Measurements from ENCODE around the gene TBC1D5.

Gene TBC1D5

GRCh38 chr3:17529677-17530076, 212.8 kb downstream of the TBC1D5 start:
- Histone ChIP-seq H2AFZ (ENCODE audit: low read depth) (no peak overlapping the region), H3K4me3 (IDR thresholded peaks at IDR 0.05; ENCODE audit: insufficient read depth, low read depth, low read length) (no peak overlapping the region), H3K27me3 (ENCODE audit: insufficient read depth, low read depth) (no peaks in the 10 kb centered on the region), H3K4me2 (no peak overlapping the region), H3K9ac (no peak overlapping the region), H4K20me1 (ENCODE audit: insufficient read depth) (no peaks in the 10 kb centered on the region), H3K79me2 (ENCODE audit: insufficient read depth, low read depth) (no peaks in the 10 kb centered on the region), H3K4me1 (ENCODE audit: low read depth, poor library complexity, severe bottlenecking) (no peaks in the 10 kb centered on the region), H3K27ac (no peak overlapping the region), H3K36me3 (ENCODE audit: insufficient read depth) (no peaks in the 10 kb centered on the region)
- TF ChIP-seq CTCF (conservative IDR thresholded peaks at IDR 0.05; ENCODE audit: low read depth, low read length) = no peak

GRCh38 chr3:17518189-17519059, 224.0 kb downstream of the TBC1D5 start:
- no peaks in the 10 kb centered on the region for H4K20me1 ChIP-seq (ENCODE audit: insufficient read depth)
- no peak overlapping the region for H3K27ac ChIP-seq
- no peak overlapping the region for H3K9ac ChIP-seq
- H3K27me3 ChIP-seq (ENCODE audit: insufficient read depth, low read depth) = no peaks in the 10 kb centered on the region
- no peaks in the 10 kb centered on the region for H3K79me2 ChIP-seq (ENCODE audit: insufficient read depth, low read depth)
- H3K36me3 ChIP-seq (ENCODE audit: insufficient read depth) = no peaks in the 10 kb centered on the region
- TF ChIP-seq CTCF (conservative IDR thresholded peaks at IDR 0.05; ENCODE audit: low read depth, low read length) = no peak
- peaks cover 5% of the 10 kb centered on the region for H3K4me1 ChIP-seq (ENCODE audit: low read depth, poor library complexity, severe bottlenecking)
- no peak overlapping the region for H2AFZ ChIP-seq (ENCODE audit: low read depth)
- H3K4me3 ChIP-seq (IDR thresholded peaks at IDR 0.05; ENCODE audit: insufficient read depth, low read depth, low read length) = no peak overlapping the region
- no peak overlapping the region for H3K4me2 ChIP-seq

GRCh38 chr3:17515445-17516234, 226.8 kb downstream of the TBC1D5 start:
- Histone ChIP-seq H4K20me1 (ENCODE audit: insufficient read depth) (no peaks in the 10 kb centered on the region), H3K36me3 (ENCODE audit: insufficient read depth) (no peaks in the 10 kb centered on the region), H3K27ac (no peak overlapping the region), H3K4me1 (ENCODE audit: low read depth, poor library complexity, severe bottlenecking) (peaks cover 5% of the 10 kb centered on the region), H3K9ac (no peak overlapping the region), H3K27me3 (ENCODE audit: insufficient read depth, low read depth) (no peaks in the 10 kb centered on the region), H3K4me2 (no peak overlapping the region), H2AFZ (ENCODE audit: low read depth) (no peak overlapping the region), H3K4me3 (IDR thresholded peaks at IDR 0.05; ENCODE audit: insufficient read depth, low read depth, low read length) (no peak overlapping the region), H3K79me2 (ENCODE audit: insufficient read depth, low read depth) (no peaks in the 10 kb centered on the region)
- no peak for TF ChIP-seq CTCF (conservative IDR thresholded peaks at IDR 0.05; ENCODE audit: low read depth, low read length)

- Histone ChIP-seq H3K79me2 (ENCODE audit: insufficient read depth, low read depth) (no peaks in the 10 kb centered on the region), H4K20me1 (ENCODE audit: insufficient read depth) (no peaks in the 10 kb centered on the region), H3K36me3 (ENCODE audit: insufficient read depth) (no peaks in the 10 kb centered on the region), H3K27me3 (ENCODE audit: insufficient read depth, low read depth) (no peaks in the 10 kb centered on the region), H2AFZ (ENCODE audit: low read depth) (no peak overlapping the region), H3K4me2 (no peak overlapping the region), H3K27ac (no peak overlapping the region), H3K4me3 (IDR thresholded peaks at IDR 0.05; ENCODE audit: insufficient read depth, low read depth, low read length) (no peak overlapping the region), H3K4me1 (ENCODE audit: low read depth, poor library complexity, severe bottlenecking) (peaks cover 5% of the 10 kb centered on the region), H3K9ac (no peak overlapping the region)
- no peak for TF ChIP-seq CTCF (conservative IDR thresholded peaks at IDR 0.05; ENCODE audit: low read depth, low read length)
Measured at GRCh38 chr3:17514597-17514996, 227.8 kb downstream of the TBC1D5 start.
